C4-2B (cell line): ENCODE data around the gene VSTM2L.

Source experiments
- ZFX ChIP-seq: fragments of 450-650 bp; IDR thresholded peaks from 2 replicates; pipeline ENCODE4 v1.6.1; 2017
- TF ChIP-seq, protein P1 (sequence below): fragments of 450-650 bp; conservative IDR thresholded peaks from 2 replicates; pipeline ENCODE4 v1.5.1; 2017; ENCODE audit warnings: mild to moderate bottlenecking

DNA sequence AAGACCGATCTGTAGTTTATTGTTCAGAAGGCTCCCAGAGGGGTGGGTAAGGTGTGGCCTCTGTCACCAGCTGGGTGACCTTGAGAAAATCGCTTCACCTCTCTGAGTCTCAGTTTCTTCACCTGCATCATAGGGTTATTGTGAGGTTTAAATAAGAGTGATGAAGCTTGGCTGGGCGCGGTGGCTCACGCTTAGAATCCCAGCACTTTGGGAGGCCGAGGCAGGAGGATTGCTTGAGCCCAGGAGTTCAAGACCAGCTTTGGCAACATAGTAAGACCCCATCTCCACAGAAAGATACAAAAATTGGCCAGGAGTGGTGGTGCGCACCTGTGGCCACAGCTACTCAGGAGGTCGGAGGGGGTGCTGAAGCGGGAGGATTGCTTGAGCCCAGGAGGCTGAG is 36.0 kb downstream of the VSTM2L start:
- TF ChIP-seq, protein P1, sequence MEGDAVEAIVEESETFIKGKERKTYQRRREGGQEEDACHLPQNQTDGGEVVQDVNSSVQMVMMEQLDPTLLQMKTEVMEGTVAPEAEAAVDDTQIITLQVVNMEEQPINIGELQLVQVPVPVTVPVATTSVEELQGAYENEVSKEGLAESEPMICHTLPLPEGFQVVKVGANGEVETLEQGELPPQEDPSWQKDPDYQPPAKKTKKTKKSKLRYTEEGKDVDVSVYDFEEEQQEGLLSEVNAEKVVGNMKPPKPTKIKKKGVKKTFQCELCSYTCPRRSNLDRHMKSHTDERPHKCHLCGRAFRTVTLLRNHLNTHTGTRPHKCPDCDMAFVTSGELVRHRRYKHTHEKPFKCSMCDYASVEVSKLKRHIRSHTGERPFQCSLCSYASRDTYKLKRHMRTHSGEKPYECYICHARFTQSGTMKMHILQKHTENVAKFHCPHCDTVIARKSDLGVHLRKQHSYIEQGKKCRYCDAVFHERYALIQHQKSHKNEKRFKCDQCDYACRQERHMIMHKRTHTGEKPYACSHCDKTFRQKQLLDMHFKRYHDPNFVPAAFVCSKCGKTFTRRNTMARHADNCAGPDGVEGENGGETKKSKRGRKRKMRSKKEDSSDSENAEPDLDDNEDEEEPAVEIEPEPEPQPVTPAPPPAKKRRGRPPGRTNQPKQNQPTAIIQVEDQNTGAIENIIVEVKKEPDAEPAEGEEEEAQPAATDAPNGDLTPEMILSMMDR = no peak
- TF ChIP-seq ZFX = no peak
